ENCODE measurements around the gene PLEKHG4B. TPM values are rescaled to one million over a fixed set of nuclear protein-coding genes. Genes with fewer than 3 reads are reported as not detected.
"Not testable (repeated sequence)": the region's sequence is repeated elsewhere in the genome, so short reads cannot be mapped to it uniquely, and the experiment has no call there.

PLEKHG4B gene
- total RNA-seq, 1 experiment from 2014 or later: 51.4 TPM

GRCh38 chr5:225334-225733 lies 133.4 kb downstream of the PLEKHG4B start (continued):
- TF ChIP-seq ARID4B (CRISPR knock-in tag; IDR thresholded peaks at IDR 0.05; ENCODE audit: borderline replicate concordance): no peak
- no peak for TF ChIP-seq HMGA2 (CRISPR knock-in tag; IDR thresholded peaks at IDR 0.05)
- TF ChIP-seq ESRRA (CRISPR knock-in tag; IDR thresholded peaks at IDR 0.05; ENCODE audit: borderline replicate concordance): no peak
- no peak for TF ChIP-seq NR1H2 (CRISPR knock-in tag; IDR thresholded peaks at IDR 0.05)

- H3K27me3 Mint-ChIP-seq (ENCODE audit: low read depth); POLR2A ChIA-PET; ATAC-seq; H3K4me1 Mint-ChIP-seq; CTCF ChIA-PET; H3K27ac Mint-ChIP-seq; H3K9me3 Mint-ChIP-seq; DNase-seq (ENCODE audit: low spot score); H3K4me3 Mint-ChIP-seq: not testable (repeated sequence)
- peaks cover 68% of the 10 kb centered on the region for H3K36me3 Mint-ChIP-seq
Measured at GRCh38 chr5:227375-227774, 135.4 kb downstream of the PLEKHG4B start.

- ChIA-PET CTCF (no interaction called here), POLR2A (no interaction called here)
- DNase-seq (ENCODE audit: low spot score) (no peak), ATAC-seq (no peak)
- Mint-ChIP-seq H3K27ac (no peak overlapping the region), H3K9me3 (no peaks in the 10 kb centered on the region), H3K4me1 (peaks cover 5% of the 10 kb centered on the region), H3K4me3 (no peak overlapping the region), H3K27me3 (ENCODE audit: low read depth) (no peaks in the 10 kb centered on the region), H3K36me3 (peaks cover 78% of the 10 kb centered on the region)
- TF ChIP-seq ZNF121 (CRISPR knock-in tag; IDR thresholded peaks at IDR 0.05) (no peak), TEAD4 (CRISPR knock-in tag; IDR thresholded peaks at IDR 0.05) (no peak), E2F1 (CRISPR knock-in tag; IDR thresholded peaks at IDR 0.05) (no peak), TP53 (CRISPR knock-in tag; IDR thresholded peaks at IDR 0.05) (no peak), PRRX2 (CRISPR knock-in tag; IDR thresholded peaks at IDR 0.05) (no peak), E2F4 (CRISPR knock-in tag; IDR thresholded peaks at IDR 0.05; ENCODE audit: borderline replicate concordance, low read depth) (no peak), NR1H2 (CRISPR knock-in tag; IDR thresholded peaks at IDR 0.05) (no peak), EMX1 (CRISPR knock-in tag; IDR thresholded peaks at IDR 0.05) (no peak), OVOL2 (CRISPR knock-in tag; IDR thresholded peaks at IDR 0.05; ENCODE audit: borderline replicate concordance) (no peak), CBFB (CRISPR knock-in tag; IDR thresholded peaks at IDR 0.05; ENCODE audit: low read depth) (no peak), FOXJ3 (CRISPR knock-in tag; IDR thresholded peaks at IDR 0.05; ENCODE audit: borderline replicate concordance) (no peak), MLX (CRISPR knock-in tag; IDR thresholded peaks at IDR 0.05) (no peak), IRF1 (CRISPR knock-in tag; IDR thresholded peaks at IDR 0.05) (no peak), ERG (CRISPR knock-in tag; IDR thresholded peaks at IDR 0.05) (no peak), ZNF281 (CRISPR knock-in tag; IDR thresholded peaks at IDR 0.05) (no peak), JAZF1 (CRISPR knock-in tag; IDR thresholded peaks at IDR 0.05) (no peak)
Measured at GRCh38 chr5:228886-229285, 136.9 kb downstream of the PLEKHG4B start.

Data from WTC11 (cell line).